Upper lobe of left lung (tissue), 4 donors: ENCODE measurements around the gene TRIP6.

Source experiments
- CTCF ChIP-seq, 6 experiments: fragments of 450-650 bp in 4 of 6; fragments of 200-600 bp in 2 of 6; sonication (generic) in 2 of 6; IDR thresholded peaks; one replicate each; pipeline ENCODE4 v1.5.1; 2016 to 2019; ENCODE audit warnings: antibody characterized with exemption in 6 of 6
- EP300 ChIP-seq, 4 donors: sonication (generic); formaldehyde crosslinking; IDR thresholded peaks; one replicate each; pipeline ENCODE4 v1.5.1; 2017; ENCODE audit warnings: antibody characterized with exemption in 4 of 4, control low read depth in 2 of 4
- POLR2A ChIP-seq, 4 donors: fragments of 450-650 bp; IDR thresholded peaks; one replicate each; pipeline ENCODE4 v1.5.1; 2016 to 2017; ENCODE audit warnings: antibody characterized with exemption in 4 of 4, mild to moderate bottlenecking in 2 of 4
- POLR2AphosphoS5 ChIP-seq, 2 donors: sonication (generic); formaldehyde crosslinking; IDR thresholded peaks; one replicate each; pipeline ENCODE4 v1.5.1; 2017; ENCODE audit warnings: antibody characterized with exemption in 2 of 2

GRCh38 chr7:100873599-100874299 lies 6.6 kb downstream of the TRIP6 start:
- no peak for TF ChIP-seq CTCF (IDR thresholded peaks at IDR 0.05)
- TF ChIP-seq EP300 (IDR thresholded peaks at IDR 0.05) = no peak
- no peak for TF ChIP-seq POLR2A (IDR thresholded peaks at IDR 0.05)
- no peak for TF ChIP-seq POLR2AphosphoS5 (IDR thresholded peaks at IDR 0.05)
